ENCODE data around the gene INTS6.

DNA sequence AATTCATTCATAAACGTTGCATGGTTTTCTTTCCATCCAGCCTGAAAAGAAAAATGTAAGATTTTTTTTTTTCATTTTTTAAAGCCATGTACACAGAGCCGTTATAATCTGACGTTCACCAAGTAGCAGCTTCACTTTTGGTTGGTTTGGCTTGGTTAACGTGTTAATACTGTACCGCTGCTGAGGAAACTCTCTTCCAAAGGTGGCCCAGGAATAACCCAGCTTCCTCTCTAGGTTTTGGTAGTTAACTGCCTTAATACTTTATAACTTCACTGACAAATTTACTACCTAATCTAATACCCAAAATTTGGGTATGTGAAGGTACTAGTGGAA is 1.7 kb downstream of the INTS6 start:
- no peak for TF ChIP-seq POLR2A (IDR thresholded peaks at IDR 0.05)
- TF ChIP-seq, protein P1, sequence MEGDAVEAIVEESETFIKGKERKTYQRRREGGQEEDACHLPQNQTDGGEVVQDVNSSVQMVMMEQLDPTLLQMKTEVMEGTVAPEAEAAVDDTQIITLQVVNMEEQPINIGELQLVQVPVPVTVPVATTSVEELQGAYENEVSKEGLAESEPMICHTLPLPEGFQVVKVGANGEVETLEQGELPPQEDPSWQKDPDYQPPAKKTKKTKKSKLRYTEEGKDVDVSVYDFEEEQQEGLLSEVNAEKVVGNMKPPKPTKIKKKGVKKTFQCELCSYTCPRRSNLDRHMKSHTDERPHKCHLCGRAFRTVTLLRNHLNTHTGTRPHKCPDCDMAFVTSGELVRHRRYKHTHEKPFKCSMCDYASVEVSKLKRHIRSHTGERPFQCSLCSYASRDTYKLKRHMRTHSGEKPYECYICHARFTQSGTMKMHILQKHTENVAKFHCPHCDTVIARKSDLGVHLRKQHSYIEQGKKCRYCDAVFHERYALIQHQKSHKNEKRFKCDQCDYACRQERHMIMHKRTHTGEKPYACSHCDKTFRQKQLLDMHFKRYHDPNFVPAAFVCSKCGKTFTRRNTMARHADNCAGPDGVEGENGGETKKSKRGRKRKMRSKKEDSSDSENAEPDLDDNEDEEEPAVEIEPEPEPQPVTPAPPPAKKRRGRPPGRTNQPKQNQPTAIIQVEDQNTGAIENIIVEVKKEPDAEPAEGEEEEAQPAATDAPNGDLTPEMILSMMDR (IDR thresholded peaks at IDR 0.05), result no peak
